Right lobe of liver (tissue), 4 donors: ENCODE results near the gene SNX12.

Experiments
- POLR2A ChIP-seq: fragments of 450-650 bp; IDR thresholded peaks from one replicate; pipeline ENCODE4 v1.6.1; 2017; ENCODE audit warnings: antibody characterized with exemption, mild to moderate bottlenecking
- TF ChIP-seq, protein P1 (sequence below), 4 donors: fragments of 200-600 bp in 3 of 4; fragments of 450-650 bp in 1 of 4; IDR thresholded peaks; one replicate each; pipeline versions ENCODE4 v1.5.1 to v1.8.0; 2016 to 2022; ENCODE audit warnings: antibody characterized with exemption in 4 of 4, mild to moderate bottlenecking in 2 of 4
- donor health status: DM: no; HTN: no; CAD: no.
- donor health status: DM: no; HTN: no; CAD: no.
- donor health status: DM: no; HTN: yes; CAD: no.

DNA sequence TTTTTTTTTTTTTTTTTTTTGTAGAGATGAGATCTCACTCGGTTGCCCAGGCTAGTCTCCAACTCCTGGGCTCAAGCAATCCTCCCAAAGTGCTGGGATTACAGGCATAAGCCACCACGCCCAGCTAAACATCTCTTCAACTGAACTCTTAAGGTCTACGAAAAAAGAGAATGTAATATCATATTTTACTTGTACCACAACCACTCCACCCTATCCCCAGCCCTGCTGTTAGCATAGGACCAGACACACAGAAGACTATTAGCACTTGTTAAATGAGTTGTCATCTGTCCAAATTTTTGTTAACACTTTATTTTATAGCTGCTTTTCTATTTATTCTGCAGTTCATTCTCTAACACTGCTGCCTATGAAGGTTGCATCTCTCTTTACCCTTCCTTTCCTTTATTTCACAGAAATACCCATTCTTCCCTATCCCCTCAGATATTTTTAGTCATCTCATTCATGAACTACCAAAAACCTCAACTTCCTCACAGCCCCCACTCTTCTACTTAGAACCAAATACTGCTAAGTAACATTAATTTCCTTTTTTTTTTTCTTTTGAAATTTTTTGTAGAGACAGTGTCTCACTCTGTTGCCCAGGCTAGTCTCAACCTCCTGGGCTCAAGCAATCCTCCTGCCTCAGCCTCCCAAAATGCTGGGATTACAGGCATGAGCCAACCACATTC lies 10.1 kb downstream of the SNX12 start:
- TF ChIP-seq, protein P1, sequence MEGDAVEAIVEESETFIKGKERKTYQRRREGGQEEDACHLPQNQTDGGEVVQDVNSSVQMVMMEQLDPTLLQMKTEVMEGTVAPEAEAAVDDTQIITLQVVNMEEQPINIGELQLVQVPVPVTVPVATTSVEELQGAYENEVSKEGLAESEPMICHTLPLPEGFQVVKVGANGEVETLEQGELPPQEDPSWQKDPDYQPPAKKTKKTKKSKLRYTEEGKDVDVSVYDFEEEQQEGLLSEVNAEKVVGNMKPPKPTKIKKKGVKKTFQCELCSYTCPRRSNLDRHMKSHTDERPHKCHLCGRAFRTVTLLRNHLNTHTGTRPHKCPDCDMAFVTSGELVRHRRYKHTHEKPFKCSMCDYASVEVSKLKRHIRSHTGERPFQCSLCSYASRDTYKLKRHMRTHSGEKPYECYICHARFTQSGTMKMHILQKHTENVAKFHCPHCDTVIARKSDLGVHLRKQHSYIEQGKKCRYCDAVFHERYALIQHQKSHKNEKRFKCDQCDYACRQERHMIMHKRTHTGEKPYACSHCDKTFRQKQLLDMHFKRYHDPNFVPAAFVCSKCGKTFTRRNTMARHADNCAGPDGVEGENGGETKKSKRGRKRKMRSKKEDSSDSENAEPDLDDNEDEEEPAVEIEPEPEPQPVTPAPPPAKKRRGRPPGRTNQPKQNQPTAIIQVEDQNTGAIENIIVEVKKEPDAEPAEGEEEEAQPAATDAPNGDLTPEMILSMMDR (IDR thresholded peaks at IDR 0.05), result no peak
- TF ChIP-seq POLR2A, result no peak
